NK-92 (cell line): ENCODE data around the gene COL4A4.
"Not testable (repeated sequence)": the region's sequence is repeated elsewhere in the genome, so short reads cannot be mapped to it uniquely, and the experiment has no call there.

ENCODE experiments used
- DNase-seq: peaks from one replicate; lab custom pipeline; 2025; ENCODE audit not compliant: unreplicated experiment; lab: John Stamatoyannopoulos, UW

COL4A4 gene

DNA sequence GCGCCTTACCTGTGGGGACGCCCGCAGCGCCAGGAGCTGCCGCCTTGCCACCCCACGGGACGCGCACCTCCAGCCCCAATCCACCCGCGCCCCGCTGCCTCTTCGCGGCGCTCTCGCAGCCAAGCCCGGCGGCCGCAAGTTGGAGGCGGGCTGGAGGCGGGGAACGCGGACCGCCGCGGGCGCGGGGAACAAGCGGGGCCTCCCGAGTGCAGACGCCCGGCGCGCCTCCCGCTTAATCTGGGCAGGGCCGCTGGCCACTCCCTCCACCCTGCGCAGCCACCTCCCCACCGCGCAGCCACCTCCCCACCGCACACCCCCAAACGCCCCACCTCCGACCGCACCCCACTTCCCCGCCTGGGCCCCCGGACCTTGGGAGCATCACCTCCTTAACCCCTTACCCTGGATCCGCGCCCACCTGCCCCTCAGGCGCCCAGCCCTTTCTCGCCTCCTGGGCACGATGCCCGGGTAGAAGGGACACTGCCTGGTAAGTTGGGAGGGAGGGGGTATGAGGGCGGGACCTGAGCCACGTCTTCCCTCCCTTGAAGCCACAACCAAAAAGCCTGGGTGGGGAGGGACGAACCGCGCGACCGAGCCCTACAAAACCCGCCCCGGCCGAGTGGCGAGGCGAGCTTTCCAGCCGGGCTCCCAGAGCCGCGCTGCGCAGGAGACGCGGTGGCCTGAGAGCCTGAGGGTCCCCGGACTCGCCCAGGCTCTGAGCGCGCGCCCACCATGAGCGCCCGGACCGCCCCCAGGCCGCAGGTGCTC, at the start of gene COL4A4, which contains the start of gene COL4A3:
Gene COL4A4 (minus strand): TSS at position 208 of the 765 bp plus-strand sequence. CDS start 16,722 bp downstream, outside the sequence.
Gene COL4A3 (plus strand): TSS at position 627 of the 765 bp plus-strand sequence. CDS start 103 bp downstream, at position 730.
- no peak for DNase-seq

DNA sequence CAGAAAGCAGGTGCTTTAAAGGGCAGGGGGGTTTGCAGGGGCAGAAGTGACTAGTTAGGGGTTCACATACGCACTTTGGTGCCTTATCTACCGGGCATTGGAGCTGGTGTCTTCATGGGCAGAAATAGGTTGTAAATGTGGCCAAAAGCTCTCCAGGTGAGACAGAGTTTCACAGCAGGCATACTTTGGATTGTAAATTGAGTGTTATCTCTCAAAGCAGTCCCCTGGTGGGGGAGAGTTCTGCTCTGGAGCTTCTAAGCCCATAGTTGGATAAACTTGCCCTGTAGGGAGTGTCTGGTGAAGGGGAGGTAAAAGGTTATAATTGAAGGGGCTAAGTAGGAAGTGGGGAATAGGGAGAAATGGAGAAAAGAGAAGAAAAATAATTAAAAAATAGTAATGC, 43.6 kb upstream of the COL4A4 start:
- no peak for DNase-seq

DNA sequence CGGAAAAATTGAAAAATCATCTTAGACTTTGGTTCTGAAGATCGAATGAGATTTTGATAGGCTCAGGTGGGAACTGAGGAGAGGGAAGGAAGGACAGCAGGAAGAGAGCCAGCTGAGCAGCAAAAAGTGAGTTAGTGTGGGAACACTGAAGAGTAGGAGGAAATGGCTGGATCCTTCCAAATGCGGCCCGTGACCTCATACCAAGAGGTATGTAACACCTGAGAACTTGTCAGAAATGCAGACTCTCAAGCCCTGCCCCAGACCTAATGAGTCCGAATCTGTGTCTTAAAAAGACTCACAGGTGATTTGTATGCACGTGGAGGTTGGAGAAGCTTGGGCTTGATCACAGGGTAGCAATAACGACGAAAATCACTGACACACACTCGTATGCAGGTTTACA, 42.4 kb upstream of the COL4A4 start:
- no peak for DNase-seq

DNA sequence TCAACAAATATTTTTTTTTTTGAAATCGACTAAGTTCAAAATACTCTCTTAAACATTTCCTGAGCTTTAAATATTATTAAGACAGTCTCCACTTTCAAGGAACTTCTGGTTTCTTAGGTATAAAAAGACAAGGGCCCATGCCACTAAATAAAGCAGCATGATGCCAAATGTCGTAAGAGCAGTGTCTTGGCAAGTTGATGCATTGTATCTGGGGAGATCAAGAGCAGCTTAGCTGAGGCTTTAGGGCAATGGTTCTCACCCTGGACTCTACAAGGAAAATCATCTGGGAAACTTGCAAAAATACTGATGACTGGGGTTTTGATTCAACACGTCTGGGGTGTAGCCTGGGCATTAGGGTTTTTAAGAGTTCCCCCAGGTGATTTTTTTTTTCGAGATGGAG, 41.7 kb upstream of the COL4A4 start:
- DNase-seq: no peak

DNA sequence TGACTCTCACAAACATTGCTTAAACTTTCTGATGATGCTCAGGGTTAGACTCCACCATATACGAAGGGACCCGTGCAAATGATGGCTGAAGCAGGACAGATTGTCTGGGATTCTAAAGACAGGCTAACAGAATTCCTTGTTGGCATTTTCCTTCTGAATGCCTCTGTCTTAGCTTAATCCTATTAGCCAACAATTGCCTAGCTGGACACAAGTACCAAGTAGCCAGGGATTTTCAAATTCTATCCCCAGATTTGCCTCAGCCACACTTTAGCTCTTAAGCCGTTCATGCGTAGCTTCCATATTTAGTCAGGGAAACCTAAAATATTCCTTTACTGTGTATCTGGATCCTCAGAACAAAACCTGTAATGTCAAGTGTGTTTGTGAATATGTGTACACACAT, 40.4 kb upstream of the COL4A4 start:
- no peak for DNase-seq

DNA sequence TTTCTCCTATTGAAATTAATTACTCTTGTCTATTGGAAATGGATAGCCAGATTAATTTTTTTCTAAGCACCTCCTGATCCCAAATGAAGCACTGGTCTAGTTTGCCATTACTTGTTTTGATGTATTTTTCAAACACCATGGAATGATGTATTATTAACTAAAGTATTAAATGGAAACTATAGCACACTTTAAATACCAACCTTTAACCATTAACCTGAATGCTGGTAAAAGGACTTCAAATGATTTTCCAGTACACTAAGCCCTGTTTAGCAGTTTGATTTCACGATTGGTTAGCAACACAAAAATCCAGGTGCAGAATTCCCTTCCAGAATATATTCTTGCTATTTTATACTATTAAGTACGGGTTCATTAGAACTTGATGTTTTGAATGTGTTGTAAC, 37.8 kb upstream of the COL4A4 start:
- no peak for DNase-seq

DNA sequence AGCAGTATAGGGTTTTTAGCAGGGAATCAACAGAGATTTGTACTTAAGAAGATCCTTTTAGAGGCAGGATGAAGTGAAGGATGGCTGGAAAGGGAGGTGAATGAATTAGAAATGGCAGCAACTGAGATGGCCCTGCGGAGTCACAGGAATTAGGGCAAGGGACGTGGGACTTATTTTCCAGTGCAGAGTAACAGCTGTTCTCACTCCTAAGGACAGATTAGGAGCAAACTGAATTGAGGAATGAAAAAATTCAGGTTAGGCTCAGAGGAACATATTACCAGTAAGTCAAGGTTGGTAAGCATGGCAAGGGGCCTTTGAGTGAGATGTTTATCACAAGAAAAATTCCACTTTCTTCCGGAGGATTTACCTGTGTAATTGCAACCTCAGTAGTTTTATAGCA, 34.9 kb upstream of the COL4A4 start:
- DNase-seq: no peak

DNA sequence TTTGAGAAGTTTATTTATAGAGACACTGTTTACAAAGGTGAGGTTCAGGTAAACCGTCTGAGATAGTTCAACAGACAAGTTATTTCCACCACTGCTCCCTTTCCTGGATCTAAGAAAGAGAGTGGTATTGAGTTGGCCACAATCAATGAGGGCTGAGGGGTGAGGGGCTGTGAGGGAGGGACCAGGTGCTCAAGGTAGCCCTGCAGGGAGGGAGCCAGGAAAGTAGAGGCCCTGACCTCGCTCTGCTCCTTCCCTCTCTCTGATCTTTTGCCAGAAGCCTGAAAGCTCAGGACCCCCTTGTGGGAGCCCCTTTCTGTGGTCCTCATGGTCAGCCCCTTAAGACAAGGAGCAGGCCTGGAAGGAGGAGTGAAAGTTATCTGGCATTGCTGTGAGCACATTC, 30.2 kb upstream of the COL4A4 start:
- DNase-seq: no peak

DNA sequence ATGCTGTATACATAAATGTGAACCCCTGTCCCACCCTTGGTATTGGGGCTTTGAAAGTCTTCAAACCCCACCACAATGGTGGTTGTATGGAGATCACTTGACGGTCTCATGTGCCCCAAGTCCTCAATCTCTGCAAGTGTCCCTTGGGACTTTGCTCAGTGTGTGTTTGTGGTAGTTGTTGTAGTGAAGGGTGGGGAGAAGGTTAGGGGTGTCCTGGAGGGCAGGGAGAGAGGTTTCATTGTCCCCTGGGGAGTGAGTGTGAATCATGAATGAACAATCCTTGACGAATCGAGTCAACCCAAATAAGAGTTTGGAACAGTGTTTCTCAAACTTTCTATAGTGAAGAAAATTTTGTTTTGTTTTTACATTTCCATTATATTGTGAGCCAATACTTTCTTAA, 28.5 kb upstream of the COL4A4 start:
- no peak for DNase-seq

DNA sequence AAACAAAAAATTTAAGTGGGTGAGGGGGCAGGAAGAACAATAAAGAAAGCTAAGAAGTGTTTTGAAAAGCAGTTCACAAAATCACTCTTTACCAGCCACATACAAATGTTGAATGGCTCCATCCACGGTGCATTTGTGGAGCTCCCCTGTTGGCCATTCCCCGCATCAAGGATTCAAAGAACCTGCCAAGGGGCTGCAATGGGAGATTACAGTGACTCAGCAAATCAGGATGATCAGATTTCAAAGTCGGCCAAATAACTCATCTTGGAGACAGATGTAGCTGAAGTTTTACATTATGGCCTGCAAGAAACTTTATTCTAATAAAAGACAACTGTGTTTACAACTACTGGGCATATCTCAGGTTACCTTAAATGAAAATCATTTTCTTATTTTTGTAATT, 27.4 kb upstream of the COL4A4 start:
- no peak for DNase-seq

DNA sequence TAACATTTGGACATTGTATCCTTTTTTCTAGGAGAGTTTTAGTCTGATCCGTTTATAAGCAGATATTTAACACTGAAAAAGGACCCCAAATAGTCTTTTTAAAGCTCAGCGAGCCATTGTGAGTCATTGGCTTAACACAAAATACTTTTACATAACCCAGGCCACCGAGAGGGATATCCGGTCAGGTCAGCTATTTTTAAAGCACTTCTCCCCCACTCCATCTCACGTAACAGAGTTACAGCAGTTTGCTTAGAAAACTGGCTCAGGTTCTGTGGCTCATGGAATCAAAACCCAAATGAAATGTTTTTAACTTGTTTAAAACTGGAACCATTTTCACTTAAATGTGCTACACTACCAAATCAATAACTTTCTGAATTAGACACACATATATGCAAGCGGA, 24.3 kb upstream of the COL4A4 start:
- no peak for DNase-seq

DNA sequence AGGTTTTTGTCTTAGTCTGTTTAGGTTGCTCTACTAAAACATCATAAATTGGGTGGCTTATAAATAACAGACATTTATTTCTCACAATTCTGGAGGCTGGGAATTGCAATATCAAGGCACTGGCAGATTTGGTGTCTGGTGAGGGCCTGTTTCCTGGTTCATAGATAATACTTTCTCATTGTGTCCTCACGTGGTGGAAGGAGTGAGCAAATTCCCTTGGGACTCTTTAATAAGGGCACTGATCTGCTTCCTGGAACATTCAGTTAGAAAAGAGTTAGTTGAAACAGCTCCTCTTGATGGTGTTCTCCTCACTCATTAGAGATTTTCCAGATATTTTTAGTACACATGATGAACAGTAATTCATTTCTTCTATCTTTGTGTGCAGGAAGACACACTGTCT, 22.7 kb upstream of the COL4A4 start:
- DNase-seq: no peak

DNA sequence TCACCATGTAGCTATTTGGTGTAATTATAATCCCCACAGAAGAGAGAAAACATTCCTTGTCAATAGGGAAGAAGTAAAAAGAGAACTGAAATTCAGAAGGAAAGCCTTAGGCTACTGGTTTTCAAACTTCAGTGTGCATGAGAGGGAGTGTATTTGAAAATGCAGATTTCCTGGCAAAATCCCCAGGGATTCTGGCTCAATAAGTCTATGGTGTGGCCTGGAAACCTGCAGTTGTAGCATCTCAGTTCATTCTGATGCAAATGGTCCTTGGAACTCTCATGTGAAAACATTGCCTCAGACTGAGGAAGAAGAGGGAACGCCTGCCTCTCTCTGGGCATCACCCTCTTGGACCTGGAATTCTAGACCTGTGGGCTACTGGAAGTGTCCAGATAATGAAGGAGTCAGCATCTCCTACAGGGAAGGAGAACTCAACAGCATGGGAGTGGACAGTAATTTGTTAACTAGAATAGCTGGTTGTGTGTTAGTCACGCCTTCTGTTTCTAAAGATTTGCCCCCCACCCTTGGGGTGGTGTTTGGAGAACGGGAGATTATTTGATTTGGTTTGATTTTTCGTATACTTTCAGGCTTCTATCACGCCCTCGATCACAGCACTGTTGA, 21.7 kb upstream of the COL4A4 start:
- no peak for DNase-seq

DNA sequence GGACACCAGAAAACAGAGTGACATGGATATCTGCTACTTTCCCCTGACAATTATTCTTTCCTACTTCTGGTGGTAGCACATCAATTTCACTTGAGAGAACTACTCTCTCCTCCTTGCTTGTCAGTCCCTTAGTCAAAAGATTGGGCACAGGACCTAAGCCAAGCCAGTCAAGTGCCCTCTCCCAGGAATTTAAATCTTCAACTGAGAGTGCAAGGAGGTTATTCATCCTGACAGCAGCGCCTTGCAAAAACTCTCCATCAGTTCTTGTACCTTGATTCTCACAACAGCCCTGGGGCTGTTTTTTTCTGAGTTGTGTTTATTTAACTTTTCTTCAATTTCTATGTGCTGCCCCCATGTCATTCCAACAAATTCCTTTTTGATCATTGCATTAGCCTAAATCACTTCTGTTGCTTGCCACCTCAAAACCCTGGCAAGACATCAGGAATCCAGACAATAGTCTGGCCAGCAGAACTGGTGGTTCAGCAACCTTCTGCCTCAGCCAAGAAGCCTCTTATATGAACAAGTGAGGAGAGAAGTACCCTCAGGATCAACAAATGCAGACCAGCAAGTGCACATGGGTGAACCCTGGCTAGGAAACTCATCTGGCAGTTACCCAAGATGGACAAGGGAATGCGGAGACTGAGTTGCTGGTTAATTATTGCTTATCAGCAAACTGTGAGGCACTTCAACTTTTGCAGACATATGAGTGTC, 19.8 kb upstream of the COL4A4 start:
- DNase-seq: no peak

DNA sequence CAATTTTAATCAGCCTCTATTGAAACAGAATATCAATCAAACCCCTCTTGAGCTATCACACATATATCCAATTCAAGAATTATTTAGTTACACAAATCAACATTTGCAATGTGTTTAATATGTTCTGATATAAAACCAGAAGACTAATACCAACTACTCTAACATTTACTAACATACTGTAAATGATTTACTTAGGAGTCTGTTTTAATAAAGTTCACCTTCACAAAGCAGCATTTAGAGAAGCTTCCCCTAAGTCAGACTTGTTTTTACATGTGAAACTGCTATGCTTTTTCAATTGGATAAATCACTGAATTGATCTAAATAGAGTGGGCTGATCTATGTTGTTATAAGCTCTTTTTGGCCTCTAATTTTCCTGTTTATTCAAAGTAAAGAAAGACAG, 18.8 kb upstream of the COL4A4 start:
- no peak for DNase-seq

DNA sequence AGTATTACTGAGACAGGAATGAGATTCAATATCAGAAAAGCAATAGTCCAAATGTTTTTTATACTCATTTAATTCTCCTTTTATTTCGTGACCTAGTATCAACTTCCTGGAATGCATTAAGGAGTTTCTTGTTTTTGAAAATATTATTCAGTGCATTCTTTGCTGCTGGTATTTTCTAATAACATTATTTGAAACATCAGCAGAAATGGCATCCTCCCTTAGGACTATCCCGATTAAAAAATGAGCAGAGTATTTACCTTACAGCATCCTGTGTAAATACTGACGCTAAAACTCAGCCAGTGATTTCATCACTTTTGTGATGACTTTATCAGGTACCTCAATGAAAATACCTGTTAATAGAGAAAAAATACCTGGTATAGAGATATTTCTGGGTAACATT, 16.8 kb upstream of the COL4A4 start:
- DNase-seq: no peak

DNA sequence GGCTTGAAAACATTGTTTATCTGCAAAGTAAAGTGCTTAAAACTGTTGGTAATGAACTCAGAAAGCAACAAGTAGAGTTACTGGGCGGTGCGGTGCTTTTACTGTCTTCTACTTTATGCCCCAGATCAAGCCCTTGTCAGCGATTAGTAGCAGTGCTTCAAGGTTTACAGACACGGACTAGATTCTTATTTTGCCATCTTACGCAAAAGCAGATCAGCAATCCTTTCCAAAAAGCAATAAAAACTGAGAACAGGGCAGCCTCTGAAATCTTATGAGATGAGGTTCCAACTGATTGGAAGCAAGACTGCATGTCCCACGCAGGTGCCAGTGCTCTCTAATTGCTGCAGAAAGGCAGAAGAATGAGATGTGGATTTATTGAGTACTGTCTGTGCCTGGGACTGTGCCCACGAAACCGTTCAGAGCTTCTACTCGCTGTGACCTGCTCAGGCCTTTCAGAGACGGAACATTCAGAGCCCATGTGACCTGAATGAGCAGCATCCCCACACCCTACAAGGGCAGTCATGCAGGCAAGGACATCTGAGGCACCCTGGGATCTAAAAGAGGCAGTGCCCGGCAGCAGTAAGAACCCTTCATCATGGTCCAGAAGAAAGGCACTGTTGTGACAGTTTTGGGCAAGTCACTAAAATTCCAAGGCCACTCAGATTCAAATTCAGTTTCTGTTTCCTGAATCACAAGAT, 16.1 kb upstream of the COL4A4 start:
- no peak for DNase-seq

DNA sequence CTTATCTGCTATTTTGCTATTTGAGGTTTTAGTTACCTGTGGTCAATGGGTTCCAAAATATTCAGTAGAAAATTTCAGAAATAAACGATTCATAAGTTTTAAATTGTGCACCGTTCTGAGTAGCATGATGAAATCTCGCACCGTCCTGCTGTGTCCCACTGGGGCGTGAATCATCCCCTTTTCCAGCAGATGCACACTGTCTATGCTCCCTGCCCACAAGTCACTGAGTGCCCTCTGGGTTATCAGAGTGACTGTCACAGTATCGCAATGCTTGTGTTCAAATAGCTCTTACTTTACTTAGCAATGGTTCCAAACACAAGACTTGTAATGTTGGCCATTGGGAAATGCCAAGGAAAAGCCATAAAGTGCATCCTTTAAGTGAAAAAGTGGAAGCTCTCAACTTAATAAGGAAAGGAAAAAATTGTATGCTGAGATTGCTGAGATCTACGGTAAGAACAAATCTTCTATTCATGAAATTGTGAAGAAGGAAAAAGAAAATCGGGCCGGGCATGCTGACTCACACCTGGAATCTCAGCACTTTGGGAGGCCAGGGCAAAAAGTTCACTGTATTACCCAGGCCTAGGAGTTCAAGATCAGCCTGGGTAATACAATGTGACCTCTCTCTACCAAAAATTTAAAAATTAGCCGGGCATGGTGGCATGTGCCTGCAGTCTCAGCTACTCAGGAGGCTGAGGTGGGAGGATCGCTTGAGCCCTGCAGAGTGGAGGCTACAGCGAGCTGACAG, 13.8 kb upstream of the COL4A4 start:
- DNase-seq: no peak

DNA sequence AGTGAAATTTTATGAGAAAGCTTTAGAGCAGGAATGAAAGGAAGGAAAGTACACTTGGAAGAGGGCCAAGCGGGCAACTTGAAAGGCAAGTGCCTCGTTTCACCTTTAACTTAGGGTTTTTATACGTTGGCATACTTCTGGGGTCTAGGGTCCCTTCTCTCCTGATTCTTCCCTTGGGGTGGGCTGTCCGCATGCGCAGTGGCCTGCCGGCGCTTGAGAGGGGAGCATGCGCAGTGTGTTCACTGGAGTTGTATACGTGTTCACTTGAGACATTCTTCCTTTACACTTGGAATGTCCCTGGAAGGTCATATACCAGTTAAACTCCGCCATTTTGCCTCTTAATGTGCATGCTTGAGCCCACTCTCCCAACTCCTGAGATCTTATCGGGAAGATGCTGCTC, 7.8 kb upstream of the COL4A4 start:
- not testable (repeated sequence) for DNase-seq

DNA sequence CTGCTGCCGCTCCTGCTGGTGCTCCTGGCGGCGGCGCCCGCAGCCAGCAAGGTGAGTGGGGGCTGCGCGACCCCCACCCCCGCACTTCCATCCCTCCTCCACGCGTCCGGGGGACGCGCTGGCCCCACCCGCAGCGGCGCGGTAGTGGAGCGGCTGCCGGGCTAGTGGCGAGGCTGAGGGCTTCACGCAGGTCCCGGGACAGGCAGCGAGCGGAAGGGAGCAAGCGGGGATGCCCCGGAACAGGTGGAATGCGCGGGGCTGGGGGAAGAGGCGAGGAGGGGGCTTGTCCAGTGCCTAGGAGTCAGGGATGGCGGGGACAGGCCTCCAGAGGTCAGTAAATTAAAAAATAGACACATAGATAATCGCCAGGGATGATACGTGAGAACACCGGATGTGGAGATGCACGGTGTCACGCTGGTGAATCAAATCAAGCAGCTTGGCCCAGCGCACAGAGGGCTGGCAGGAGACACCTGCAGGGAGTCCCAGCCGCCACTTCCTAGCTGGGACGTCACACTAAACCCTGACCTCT, 822 bp upstream of the COL4A4 start:
- no peak for DNase-seq
